ENCODE measurements around the gene CBX6. TPM values are rescaled to one million over a fixed set of nuclear protein-coding genes. Genes with fewer than 3 reads are reported as not detected.

CBX6 gene
- total RNA-seq, 1 donor from 2014 or later = 61.6 TPM

DNA sequence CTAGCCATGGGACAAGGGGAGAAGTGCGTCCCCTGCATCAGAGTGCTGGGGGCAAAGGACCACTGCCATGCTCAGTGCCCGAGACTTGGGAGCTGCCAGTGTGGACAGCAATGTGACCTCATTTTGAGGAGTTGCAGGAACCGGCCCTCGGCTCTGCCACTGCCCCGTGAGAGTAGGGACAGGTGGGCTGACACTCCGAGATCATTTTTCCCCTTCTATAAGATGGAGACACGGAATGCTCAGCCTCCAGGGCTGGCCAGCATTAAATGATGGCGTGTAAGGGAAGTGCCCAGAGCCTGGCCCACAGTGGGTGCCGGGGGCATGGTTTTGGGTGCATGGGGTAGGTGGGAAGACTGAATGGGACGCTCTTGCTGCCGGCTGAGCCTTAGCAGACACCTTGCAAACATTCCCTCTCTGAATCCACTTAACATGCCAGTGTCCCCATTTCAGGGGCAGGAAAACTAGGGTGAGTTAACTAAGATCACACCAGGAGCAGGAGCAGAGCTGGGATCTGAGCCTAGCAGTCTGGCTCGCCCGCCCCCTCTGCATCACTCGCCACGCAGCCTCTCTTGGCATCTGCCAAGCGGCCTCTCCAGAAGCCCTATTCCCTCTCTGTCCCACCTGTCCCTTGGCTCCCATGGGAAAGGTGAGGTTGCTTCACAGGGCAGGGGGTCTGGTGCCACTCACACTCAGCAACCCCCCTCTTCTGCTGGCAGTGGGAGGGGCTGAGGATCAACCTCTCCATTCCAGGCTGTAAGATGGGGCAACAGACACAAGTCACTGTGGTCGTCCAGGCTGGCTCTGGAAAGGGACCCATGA, 41.8 kb downstream of the CBX6 start:
- Histone ChIP-seq H3K4me3 (no peak overlapping the region), H3K9me3 (no peaks in the 10 kb centered on the region), H3K36me3 (no peaks in the 10 kb centered on the region), H3K27me3 (no peaks in the 10 kb centered on the region), H3K27ac (no peak overlapping the region), H3K4me1 (no peaks in the 10 kb centered on the region)
- DNase-seq (no peak), ATAC-seq (no peak)
- TF ChIP-seq, protein P1, sequence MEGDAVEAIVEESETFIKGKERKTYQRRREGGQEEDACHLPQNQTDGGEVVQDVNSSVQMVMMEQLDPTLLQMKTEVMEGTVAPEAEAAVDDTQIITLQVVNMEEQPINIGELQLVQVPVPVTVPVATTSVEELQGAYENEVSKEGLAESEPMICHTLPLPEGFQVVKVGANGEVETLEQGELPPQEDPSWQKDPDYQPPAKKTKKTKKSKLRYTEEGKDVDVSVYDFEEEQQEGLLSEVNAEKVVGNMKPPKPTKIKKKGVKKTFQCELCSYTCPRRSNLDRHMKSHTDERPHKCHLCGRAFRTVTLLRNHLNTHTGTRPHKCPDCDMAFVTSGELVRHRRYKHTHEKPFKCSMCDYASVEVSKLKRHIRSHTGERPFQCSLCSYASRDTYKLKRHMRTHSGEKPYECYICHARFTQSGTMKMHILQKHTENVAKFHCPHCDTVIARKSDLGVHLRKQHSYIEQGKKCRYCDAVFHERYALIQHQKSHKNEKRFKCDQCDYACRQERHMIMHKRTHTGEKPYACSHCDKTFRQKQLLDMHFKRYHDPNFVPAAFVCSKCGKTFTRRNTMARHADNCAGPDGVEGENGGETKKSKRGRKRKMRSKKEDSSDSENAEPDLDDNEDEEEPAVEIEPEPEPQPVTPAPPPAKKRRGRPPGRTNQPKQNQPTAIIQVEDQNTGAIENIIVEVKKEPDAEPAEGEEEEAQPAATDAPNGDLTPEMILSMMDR (IDR thresholded peaks at IDR 0.05) = no peak
- intact Hi-C loops (cut with DNase I) = no loop called here

DNA sequence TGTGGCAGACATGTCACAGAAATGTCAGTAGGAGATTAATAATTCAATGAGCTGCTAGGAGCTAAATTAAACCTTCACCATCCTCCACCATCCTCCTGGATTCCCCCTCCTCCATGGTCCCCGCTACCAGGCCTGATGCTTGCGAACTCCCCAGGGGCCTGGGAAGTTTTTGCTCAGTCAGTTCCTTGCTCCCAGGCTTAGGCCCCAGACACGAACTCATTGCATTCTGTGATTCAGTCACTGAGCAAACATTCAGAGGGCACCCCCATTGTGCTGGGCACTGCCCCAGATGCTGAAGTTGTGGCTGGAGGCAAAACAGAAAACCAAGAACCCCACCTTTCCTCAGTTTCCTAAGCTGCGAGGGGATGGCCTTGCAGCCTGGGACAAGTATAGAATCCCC, 42.5 kb downstream of the CBX6 start:
- no peaks in the 10 kb centered on the region for H3K27me3 ChIP-seq
- DNase-seq = no peak
- no peaks in the 10 kb centered on the region for H3K9me3 ChIP-seq
- no peaks in the 10 kb centered on the region for H3K36me3 ChIP-seq
- H3K27ac ChIP-seq = no peak overlapping the region
- no peak for ATAC-seq
- intact Hi-C loops (cut with DNase I) = no loop called here
- no peaks in the 10 kb centered on the region for H3K4me1 ChIP-seq
- no peak overlapping the region for H3K4me3 ChIP-seq
- TF ChIP-seq, protein P1 (IDR thresholded peaks at IDR 0.05) = no peak

DNA sequence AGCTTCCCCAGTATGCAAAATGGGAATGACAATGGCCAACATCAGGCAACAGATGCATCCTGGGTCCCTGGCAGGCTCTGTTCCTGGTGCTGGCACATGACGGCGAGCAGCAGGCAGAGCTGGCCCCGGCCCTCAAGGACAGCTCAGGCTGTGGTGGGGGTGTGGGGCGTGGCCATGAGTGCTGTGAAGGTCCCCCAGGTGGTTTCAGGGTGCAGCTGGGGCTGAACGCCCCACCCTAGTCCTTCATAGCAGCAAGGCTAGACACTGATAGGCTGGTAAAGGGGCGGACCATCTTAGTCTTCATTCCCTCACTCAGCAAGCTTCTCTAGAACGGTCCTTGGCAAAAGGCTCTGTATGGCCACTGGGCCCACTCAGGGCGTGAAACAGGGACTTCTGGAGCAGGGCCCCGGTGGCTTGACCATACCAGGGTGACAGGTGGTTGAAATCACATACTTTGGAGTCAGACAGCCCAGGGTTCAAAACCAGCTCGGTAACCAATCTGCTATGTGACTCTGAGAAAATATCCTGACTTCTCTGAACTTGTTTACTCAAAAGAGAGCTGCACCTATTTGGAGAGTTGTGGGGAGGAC, 43.3 kb downstream of the CBX6 start:
- no peaks in the 10 kb centered on the region for H3K9me3 ChIP-seq
- TF ChIP-seq, protein P1 (IDR thresholded peaks at IDR 0.05) = no peak
- no peaks in the 10 kb centered on the region for H3K27me3 ChIP-seq
- intact Hi-C loops (cut with DNase I) = no loop called here
- DNase-seq (peak; percentile 26), ATAC-seq (no peak)
- H3K4me1 ChIP-seq = no peaks in the 10 kb centered on the region
- no peak overlapping the region for H3K27ac ChIP-seq
- no peaks in the 10 kb centered on the region for H3K36me3 ChIP-seq
- H3K4me3 ChIP-seq = no peak overlapping the region

DNA sequence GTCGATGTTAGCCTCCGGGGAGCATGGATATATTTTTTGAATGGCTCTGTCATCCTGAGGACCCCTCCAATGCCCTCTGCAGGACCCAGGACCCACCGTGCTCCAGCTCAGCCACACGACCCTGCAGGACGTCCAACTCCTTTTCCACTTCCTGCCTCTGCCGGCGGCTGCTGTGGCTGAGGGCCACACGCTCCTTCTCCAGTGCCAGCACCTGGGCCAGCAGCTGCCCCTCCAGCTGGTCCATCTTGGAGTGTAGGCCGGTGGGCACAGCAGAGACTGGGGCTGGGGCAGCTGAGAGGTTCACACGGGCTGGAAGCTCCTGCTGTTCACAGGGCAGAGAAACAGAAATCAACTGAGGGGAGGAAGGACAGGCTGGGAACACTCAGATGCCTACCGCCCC, 43.8 kb downstream of the CBX6 start:
- no peaks in the 10 kb centered on the region for H3K36me3 ChIP-seq

DNA sequence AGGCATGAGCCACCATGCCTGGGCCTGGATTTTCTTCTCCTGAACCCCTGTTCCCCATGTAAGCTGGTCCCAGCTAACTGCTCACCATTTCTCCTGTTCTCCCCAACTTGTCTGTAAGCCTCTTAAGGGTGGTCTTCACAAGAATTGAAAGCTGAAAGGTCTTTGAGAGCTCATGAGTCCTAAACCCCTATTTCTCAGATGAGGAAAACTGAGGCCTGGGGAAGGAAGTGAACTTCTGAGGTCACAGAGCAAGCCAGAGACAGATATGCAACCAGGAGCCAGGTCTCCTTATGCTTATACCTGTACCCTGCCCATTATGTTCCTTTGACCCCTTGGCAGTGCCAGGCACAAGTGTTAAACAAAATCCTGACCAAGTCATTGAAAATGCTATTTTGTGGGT, 44.5 kb downstream of the CBX6 start:
- no peak overlapping the region for H3K4me3 ChIP-seq
- no peaks in the 10 kb centered on the region for H3K4me1 ChIP-seq
- no peaks in the 10 kb centered on the region for H3K9me3 ChIP-seq
- intact Hi-C loops (cut with DNase I) = no loop called here
- TF ChIP-seq, protein P1 (IDR thresholded peaks at IDR 0.05) = no peak
- H3K27me3 ChIP-seq = no peaks in the 10 kb centered on the region
- no peak for ATAC-seq
- DNase-seq = no peak
- no peak overlapping the region for H3K27ac ChIP-seq
- H3K36me3 ChIP-seq = no peaks in the 10 kb centered on the region

More for the DNA sequence above, 43.8 kb downstream of the CBX6 start:
- no peak for DNase-seq
- ATAC-seq = no peak
- TF ChIP-seq, protein P1 (IDR thresholded peaks at IDR 0.05) = no peak
- Histone ChIP-seq H3K27me3 (no peaks in the 10 kb centered on the region), H3K4me3 (no peak overlapping the region), H3K27ac (no peak overlapping the region), H3K9me3 (no peaks in the 10 kb centered on the region), H3K4me1 (no peaks in the 10 kb centered on the region)
- intact Hi-C loops (cut with DNase I) = no loop called here

All from upper lobe of right lung (tissue), 1 donor.